PFSK-1 (cell line): ENCODE data around the gene STRA8.

Source experiments
- POLR2AphosphoS5 ChIP-seq: IDR thresholded peaks from 2 replicates; pipeline ENCODE4 v1.6.1; 2012; ENCODE audit warnings: low read depth, mild to moderate bottlenecking, control low read depth, low read length, moderate library complexity
- REST ChIP-seq, 2 experiments: IDR thresholded peaks; 2 replicates each; pipeline versions ENCODE4 v1.6.1 to v1.8.0; 2011 to 2012; ENCODE audit warnings: low read depth in 2 of 2, low read length in 2 of 2, control low read depth in 1 of 2, inconsistent platforms in 1 of 2, mild to moderate bottlenecking in 1 of 2, moderate library complexity in 1 of 2; ENCODE audit not compliant: insufficient read depth in 1 of 2

- TF ChIP-seq REST (IDR thresholded peaks at IDR 0.05; ENCODE audit: insufficient read depth in 1 of 2, low read depth in 2 of 2, low read length in 2 of 2) (no peak), POLR2AphosphoS5 (no peak)
These were observed 43.5 kb downstream of the STRA8 start for GRCh38 chr7:135277161-135277560.
